Mucosa of descending colon (tissue), 3 donors: ENCODE results near the gene SEPTIN8. TPM values are rescaled to one million over a fixed set of nuclear protein-coding genes. Genes with fewer than 3 reads are reported as not detected.

ENCODE experiments used
- ATAC-seq: fragments of 200-7000 bp; cut with Tn5 transposase; one replicate; pipeline ENCODE4 v1.9.1; 2020; ENCODE audit warnings: mild to moderate bottlenecking, moderate library complexity
- DNase-seq, 3 donors: peaks; one replicate each; pipeline ENCODE4 v3.0.0-alpha.2; 2020
- H3K36me3 ChIP-seq: fragments of 200-600 bp; one replicate; pipeline ENCODE4 v1.8.0; 2021; ENCODE audit warnings: low read depth, mild to moderate bottlenecking
- H3K4me1 ChIP-seq: fragments of 200-600 bp; one replicate; pipeline ENCODE4 v1.8.0; 2021; ENCODE audit warnings: low read depth, mild to moderate bottlenecking
- H3K4me3 ChIP-seq: fragments of 200-600 bp; one replicate; pipeline ENCODE4 v1.8.0; 2021; ENCODE audit warnings: mild to moderate bottlenecking
- H3K9me3 ChIP-seq: fragments of 200-600 bp; one replicate; pipeline ENCODE4 v1.8.0; 2021; ENCODE audit warnings: mild to moderate bottlenecking
- CTCF ChIP-seq: fragments of 200-600 bp; IDR thresholded peaks from one replicate; pipeline ENCODE4 v1.8.0; 2022; ENCODE audit warnings: antibody characterized with exemption, mild to moderate bottlenecking
- intact Hi-C, 2 donors: fragments of 100-400 bp; cut with DNase I in 1 of 2; cut with micrococcal nuclease in 1 of 2; formaldehyde crosslinking; loops; one replicate each; pipeline versions ENCODE4 v1.11.0 to v1.11.1; 2022; cut with DNase I, micrococcal nuclease
- total RNA-seq, 3 donors: library from RNA; stranded (reverse); fragmentation: NEBNext Ultra II Directional in 2 of 3; extraction: Animal tissue kit (Norgen Biotek cat#: 25700) in 2 of 3; gene quantifications; one replicate each; pipeline versions ENCODE4 v1.2.1 to v1.2.4, GENCODE V29; 2021 to 2023
- donor health status: DM: no; HTN: no; CAD: no; lungs with moderate emphysema.
- donor health status: DM: no; HTN: no; CAD: no.
- donor health status: DM: no; HTN: yes; CAD: no.

SEPTIN8 gene
- total RNA-seq, 3 donors from 2014 or later: 49.9 to 64.7 (median 61.1) TPM

DNA sequence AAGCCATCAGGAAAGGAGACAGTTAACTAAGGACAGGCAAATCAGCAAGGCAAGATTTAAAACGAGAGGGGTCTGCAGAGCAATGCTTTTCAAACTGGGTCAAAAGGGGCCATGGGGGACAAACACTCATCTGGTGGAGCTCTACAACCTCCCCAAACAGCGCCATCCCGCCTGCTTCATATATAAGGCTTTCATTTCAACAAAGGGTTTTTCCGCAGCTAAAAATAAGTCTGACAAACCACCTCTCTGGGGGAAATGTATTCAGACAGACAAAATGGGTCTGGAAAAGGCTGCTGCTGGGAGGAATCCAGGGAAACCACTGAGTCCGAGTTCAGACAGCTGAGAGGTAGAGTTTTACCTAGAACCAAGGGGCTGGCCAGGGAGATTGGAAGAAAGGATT is 8.3 kb upstream of the SEPTIN8 start:
- Histone ChIP-seq H3K9me3 (no peaks in the 10 kb centered on the region), H3K36me3 (no peaks in the 10 kb centered on the region), H3K4me1 (no peaks in the 10 kb centered on the region), H3K4me3 (no peak overlapping the region)
- no peak for DNase-seq
- no peak for ATAC-seq
- TF ChIP-seq CTCF: no peak
- intact Hi-C loops: no loop called here

DNA sequence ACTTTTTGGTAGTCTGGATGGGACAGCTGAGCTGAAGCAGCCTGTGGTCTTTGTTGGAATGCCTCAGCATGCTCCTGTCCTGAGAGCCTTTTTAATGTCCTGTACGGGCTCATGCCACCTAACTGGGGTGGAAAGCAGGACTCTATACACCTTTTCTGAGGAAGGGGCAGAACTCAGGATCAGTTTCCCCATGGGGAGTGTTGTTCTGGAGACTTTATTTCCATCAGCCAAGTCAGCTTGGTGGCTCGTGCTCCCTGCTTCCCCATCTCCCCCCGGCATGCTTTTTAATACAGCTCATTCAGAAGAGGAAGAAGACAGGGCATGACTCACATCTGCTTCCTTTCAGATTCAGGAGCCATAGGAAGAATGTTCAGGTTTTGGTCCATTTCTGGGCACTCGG is 5.1 kb upstream of the SEPTIN8 start:
- Histone ChIP-seq H3K4me1 (peaks cover 5% of the 10 kb centered on the region), H3K36me3 (no peaks in the 10 kb centered on the region), H3K4me3 (no peak overlapping the region), H3K9me3 (no peaks in the 10 kb centered on the region)
- DNase-seq: no peak
- intact Hi-C loops: no loop called here
- TF ChIP-seq CTCF: no peak
- ATAC-seq: no peak

- H3K9me3 ChIP-seq: no peaks in the 10 kb centered on the region
- H3K4me1 ChIP-seq: peaks cover 5% of the 10 kb centered on the region
- TF ChIP-seq CTCF: no peak
- ATAC-seq (no peak), DNase-seq (no peak)
- no peaks in the 10 kb centered on the region for H3K36me3 ChIP-seq
- intact Hi-C loops: no loop called here
- no peak overlapping the region for H3K4me3 ChIP-seq
Observed at GRCh38 chr5:132781029-132781428, 4.0 kb upstream of the SEPTIN8 start.

DNA sequence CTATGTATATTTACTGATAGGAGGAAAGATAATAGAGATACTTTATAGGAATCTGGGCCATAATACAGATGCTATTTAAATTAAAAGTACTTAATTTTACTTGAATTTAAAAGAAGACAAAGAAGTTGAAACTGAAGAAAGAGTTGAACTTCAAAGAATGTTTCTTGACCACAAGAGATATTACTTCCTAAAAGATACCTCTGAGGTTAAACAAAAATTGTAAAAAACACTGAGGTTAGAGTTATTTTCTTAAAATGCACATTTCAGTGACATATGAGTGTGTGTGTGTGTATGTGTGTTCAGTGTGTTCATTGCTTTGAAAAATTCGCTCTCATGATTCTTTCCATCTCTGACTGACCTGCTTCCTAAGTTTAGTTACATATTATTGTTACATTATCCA is 3.5 kb upstream of the SEPTIN8 start:
- Histone ChIP-seq H3K9me3 (no peaks in the 10 kb centered on the region), H3K36me3 (no peaks in the 10 kb centered on the region), H3K4me3 (no peak overlapping the region), H3K4me1 (peaks cover 9% of the 10 kb centered on the region)
- no peak for ATAC-seq
- TF ChIP-seq CTCF: no peak
- intact Hi-C loops: no loop called here
- DNase-seq: no peak

GRCh38 chr5:132779961-132780360 is 2.9 kb upstream of the SEPTIN8 start:
- ATAC-seq: no peak
- no peak for TF ChIP-seq CTCF
- H3K4me3 ChIP-seq: no peak overlapping the region
- H3K36me3 ChIP-seq: no peaks in the 10 kb centered on the region
- H3K9me3 ChIP-seq: no peaks in the 10 kb centered on the region
- no peak for DNase-seq
- intact Hi-C loops: no loop called here
- peaks cover 16% of the 10 kb centered on the region for H3K4me1 ChIP-seq

DNA sequence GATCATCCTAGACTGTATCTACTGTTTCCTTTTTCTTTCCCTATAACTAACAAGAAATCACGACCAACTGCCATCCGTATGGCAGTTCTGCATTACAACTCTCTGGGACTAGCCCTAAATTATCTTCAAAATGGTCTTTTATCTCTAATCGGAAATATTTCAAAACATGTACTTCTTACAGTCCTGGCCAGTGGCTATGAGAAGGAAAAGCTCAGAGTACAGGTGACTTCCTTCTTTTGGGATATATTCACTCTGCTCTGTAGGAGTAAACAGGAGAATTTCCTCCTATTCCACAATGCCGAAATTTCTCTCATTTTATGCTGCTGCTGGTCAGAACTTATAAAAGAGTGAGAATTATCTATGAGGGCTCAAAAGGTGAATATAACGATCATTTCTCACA is 1.8 kb upstream of the SEPTIN8 start:
- intact Hi-C loops: no loop called here
- DNase-seq: no peak
- H3K9me3 ChIP-seq: no peaks in the 10 kb centered on the region
- peaks cover 20% of the 10 kb centered on the region for H3K4me1 ChIP-seq
- no peak for ATAC-seq
- no peaks in the 10 kb centered on the region for H3K36me3 ChIP-seq
- no peak overlapping the region for H3K4me3 ChIP-seq
- no peak for TF ChIP-seq CTCF
